ENCODE data around the gene HM13.

The HM13 gene

GRCh38 chr20:31615416-31615815 lies 101.2 kb downstream of the HM13 start:
- H3K9me3 ChIP-seq, result no peaks in the 10 kb centered on the region
- no peaks in the 10 kb centered on the region for H3K27me3 ChIP-seq
- no peaks in the 10 kb centered on the region for H3K36me3 ChIP-seq
- DNase-seq, result no peak
- TF ChIP-seq, protein P1, sequence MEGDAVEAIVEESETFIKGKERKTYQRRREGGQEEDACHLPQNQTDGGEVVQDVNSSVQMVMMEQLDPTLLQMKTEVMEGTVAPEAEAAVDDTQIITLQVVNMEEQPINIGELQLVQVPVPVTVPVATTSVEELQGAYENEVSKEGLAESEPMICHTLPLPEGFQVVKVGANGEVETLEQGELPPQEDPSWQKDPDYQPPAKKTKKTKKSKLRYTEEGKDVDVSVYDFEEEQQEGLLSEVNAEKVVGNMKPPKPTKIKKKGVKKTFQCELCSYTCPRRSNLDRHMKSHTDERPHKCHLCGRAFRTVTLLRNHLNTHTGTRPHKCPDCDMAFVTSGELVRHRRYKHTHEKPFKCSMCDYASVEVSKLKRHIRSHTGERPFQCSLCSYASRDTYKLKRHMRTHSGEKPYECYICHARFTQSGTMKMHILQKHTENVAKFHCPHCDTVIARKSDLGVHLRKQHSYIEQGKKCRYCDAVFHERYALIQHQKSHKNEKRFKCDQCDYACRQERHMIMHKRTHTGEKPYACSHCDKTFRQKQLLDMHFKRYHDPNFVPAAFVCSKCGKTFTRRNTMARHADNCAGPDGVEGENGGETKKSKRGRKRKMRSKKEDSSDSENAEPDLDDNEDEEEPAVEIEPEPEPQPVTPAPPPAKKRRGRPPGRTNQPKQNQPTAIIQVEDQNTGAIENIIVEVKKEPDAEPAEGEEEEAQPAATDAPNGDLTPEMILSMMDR (IDR thresholded peaks at IDR 0.05; ENCODE audit: low read depth, low read length), result no peak
- peaks cover 4% of the 10 kb centered on the region for H3K4me1 ChIP-seq
- no peak overlapping the region for H3K4me3 ChIP-seq (ENCODE audit: low read depth, low read length)

- H3K36me3 ChIP-seq, result no peaks in the 10 kb centered on the region
- TF ChIP-seq, protein P1 (IDR thresholded peaks at IDR 0.05; ENCODE audit: low read depth, low read length), result no peak
- no peak overlapping the region for H3K4me3 ChIP-seq (ENCODE audit: low read depth, low read length)
- no peaks in the 10 kb centered on the region for H3K27me3 ChIP-seq
- H3K4me1 ChIP-seq, result peaks cover 1% of the 10 kb centered on the region
- DNase-seq, result no peak
- H3K9me3 ChIP-seq, result no peaks in the 10 kb centered on the region
Measured at GRCh38 chr20:31617432-31618104, 103.3 kb downstream of the HM13 start.
